Measurements from ENCODE around the gene C13orf46.

C13orf46 gene

GRCh38 chr13:113952983-113953520 lies 20.8 kb downstream of the C13orf46 start:
- DNase-seq = no peak

DNA sequence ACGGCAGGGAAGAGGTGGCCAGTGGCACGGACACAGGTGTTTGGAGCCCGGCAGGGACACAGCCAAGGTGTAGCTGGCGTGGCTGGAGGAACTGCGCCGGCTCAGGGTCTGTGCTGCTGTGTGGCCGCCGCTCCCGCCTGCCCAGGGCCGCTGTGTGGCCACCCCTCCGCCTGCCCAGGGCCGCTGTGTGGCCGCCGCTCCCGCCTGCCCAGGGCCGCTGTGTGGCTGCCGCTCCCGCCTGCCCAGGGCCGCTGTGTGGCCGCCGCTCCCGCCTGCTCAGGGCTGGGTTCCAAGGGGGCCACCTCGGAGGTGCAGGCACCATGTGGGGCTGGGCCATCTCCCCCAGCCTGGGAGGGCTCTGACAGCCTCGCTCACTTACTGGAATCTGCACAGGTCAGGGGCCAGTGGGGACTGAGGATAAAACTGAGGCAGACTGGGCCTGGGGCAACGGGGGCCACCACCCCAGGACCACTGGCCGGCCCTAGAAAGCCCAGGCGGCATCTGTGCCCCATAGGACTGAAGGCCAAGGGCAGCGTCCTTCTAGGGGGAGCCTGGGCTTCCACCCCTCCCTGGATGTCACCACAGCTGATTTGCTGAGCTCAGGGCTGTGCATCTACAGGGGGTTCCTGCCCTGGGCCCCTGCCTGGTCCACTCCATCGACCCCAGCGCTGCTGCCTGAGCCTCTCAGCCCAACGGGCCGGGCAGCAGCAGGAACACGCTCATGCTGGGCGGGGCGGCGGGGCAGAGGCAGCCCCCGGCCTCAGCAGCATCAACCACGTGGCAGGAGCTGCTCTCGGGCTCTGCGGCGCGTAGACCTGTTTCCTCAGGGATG lies 21.5 kb downstream of the C13orf46 start:
- no peak for DNase-seq

GRCh38 chr13:113951246-113951999 lies 22.5 kb downstream of the C13orf46 start:
- DNase-seq = peak; percentile 66

- no peak for DNase-seq
Measured at GRCh38 chr13:113950451-113951245, 23.2 kb downstream of the C13orf46 start.

DNA sequence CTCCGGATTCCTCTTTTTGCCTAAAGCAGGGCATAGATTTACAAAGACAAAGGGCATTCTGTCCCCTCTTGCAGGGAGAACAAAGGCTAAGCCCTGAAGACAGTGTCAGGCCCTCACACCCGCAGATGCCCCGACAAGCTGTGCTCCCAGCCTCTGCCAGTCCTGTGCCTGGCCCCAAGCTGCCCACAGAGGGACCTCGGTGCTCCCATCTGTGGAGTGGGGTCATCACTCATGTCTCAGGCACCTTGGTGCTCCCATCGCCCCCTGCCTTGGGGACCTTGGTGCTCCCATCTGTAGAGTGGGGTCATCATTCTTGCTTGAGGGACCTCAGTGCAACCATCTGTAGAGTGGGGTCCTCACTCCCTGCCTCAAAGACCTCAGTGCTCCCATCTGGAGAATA lies 24.3 kb downstream of the C13orf46 start:
- no peak for DNase-seq

- DNase-seq = no peak
Measured at GRCh38 chr13:113948034-113948742, 25.7 kb downstream of the C13orf46 start.

- no peak for DNase-seq
Measured at GRCh38 chr13:113947311-113948033, 26.4 kb downstream of the C13orf46 start.

- no peak for DNase-seq
Measured at GRCh38 chr13:113946409-113947181, 27.3 kb downstream of the C13orf46 start.

- no peak for DNase-seq
Measured at GRCh38 chr13:113945857-113946408, 27.9 kb downstream of the C13orf46 start.

DNA sequence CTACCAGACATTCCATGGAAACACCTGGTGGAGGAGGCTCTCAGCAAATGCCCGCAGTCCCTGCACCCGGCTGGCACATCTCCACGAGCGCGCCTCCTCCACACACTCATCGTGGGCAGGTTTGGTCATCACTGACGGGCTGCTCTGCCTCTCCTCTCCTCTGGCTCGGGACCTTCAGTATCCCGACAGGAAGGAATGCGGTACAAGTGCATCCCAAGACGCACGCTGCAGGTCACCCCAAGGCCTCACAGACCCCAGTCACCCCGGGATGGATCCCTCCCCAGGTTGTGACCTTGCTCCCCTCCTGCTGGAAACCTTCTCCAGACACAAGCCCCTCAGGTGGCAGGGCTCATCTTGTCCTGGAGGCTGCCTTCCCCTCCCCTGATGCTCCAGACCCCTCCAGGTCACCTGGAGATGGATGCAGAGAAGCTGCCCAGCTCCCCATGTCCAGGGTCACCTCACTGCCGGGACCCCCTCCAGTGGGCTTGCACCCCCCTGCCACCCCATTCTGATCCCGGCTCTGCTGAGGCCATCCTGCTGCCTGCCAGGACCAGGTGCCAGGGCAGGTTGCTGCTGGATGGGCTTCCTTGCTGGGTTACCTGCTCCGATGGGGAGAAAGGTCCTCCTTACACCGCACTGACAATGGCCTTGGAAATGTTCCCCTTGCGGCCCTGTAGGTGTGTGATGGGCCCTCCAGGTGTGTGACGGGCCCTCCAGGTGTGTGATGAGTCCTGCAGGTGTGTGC lies 29.9 kb downstream of the C13orf46 start:
- DNase-seq = no peak

- DNase-seq = no peak
Measured at GRCh38 chr13:113942591-113943103, 31.2 kb downstream of the C13orf46 start.

GRCh38 chr13:113941571-113942191 lies 32.2 kb downstream of the C13orf46 start:
- no peak for DNase-seq

- no peak for DNase-seq
Measured at GRCh38 chr13:113939944-113940297, 34.0 kb downstream of the C13orf46 start.

DNA sequence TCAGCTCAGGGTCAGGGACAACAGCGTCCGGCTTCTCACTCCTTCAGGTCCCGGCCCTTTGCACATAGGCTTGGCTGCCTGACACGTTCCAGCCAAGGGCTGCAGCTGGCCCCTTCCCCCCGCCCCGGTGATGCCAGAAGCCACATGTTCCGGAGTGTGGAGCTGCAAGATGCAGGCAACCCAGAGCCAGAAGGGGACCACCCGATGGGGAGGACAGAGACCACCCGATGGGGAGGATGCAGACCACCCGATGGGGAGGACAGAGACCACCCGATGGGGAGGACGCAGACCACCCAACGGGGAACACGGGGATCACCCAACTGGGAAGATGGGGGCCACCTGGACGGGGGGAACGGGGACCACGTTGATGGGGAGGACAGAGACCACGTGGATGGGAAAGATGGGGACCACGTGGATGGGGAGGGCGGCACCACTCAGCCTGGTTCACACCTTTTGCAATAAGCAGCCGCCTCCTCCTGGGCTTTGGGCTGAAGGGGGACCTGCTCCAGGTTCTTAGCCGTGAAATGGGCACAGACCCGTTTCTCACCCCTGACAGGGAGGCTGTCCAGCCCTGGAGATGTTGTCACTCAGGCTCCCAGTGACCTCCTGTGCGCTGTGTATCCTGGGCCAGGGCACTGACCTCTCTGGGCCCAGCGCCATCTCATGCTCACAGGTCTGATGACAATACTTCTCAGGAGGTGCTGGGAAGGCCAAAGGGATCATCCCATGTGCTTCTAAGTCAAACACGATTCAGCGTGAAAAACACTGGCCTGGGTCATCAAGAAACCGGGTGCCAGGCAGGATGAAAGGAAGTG lies 34.5 kb downstream of the C13orf46 start:
- DNase-seq = no peak

DNA sequence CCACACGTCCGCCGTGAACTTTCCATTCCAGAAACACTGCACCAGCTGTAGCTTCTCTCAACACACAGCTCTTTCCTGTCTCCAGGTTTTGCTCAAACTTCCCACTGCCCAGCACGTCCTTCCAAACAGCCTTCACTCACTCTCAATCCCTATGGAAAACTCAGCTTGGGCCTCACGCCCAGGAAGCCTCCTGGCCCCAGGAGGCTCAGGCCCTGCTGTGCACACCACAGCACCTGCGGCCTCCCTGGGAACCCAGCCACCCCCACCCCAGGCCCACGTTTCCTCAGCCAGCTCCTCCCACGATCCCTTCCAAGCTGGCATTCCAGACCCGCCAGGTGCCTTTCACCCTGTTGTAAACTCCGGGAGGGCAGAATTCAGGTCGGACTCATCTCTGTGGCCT lies 35.2 kb downstream of the C13orf46 start:
- no peak for DNase-seq

DNA sequence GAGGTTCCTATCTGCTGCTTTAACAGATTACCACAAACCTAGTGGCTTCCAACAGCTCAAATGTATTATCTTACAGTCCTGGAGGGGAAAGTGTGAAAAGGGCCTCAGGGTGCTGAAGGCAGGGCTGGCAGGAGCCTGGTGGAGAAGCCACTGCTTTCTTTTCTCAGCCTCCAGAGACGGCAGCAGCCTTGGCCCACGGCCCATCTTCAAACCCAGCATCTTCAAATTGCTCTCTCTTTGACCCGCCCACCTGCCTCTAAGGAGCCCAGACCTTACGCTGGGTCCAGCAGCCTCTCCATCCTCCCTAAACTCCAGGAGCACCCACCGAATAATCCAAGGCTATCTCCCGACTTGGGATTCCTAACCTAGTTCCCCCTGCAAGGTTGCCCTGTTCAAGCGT lies 35.6 kb downstream of the C13orf46 start:
- DNase-seq = no peak

DNA sequence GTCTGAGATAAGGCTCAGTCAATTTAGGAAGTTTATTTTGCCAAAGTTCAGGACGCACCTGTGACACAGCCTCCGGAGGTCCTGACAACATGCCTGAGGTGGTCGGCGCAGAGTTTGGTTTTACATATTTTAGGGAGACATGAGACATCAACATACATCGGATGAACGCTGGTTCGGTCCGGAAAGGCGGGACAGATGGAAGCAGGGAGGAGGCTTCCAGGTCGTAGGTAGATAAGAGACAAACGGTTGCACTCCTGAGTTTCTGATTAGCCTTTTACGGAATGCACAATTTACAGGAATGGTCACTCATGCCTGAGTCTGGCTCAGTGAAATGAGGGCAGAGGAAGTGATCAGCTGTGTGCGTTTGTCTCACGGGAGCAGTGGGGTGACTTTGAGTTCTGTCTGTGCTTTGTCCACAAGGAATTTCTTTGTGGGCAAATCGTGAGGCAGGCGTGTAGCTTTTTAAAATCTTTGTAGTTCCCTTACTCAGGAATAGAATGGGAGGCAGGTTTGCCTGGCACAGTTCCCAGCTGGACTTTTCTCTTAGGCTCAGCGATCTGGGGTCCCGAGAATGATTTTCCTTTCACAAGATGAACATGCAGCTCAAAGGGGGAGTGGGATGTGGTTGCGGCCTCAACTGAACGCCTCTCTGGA lies 36.2 kb downstream of the C13orf46 start:
- no peak for DNase-seq

GRCh38 chr13:113937073-113937472 lies 36.8 kb downstream of the C13orf46 start:
- DNase-seq = no peak
